OCI-LY3 (cell line): ENCODE measurements around the gene EPAS1.

Experiments used
- H2AFZ ChIP-seq: fragments of 200-600, 300-600 bp; shearing (Covaris generic); 2 replicates; pipeline ENCODE4 v1.6.0; 2014; ENCODE audit warnings: antibody characterized with exemption, low read depth, low read length
- H3K27ac ChIP-seq: fragments of 200-600, 300-600 bp; sonication (generic); 2 replicates; pipeline ENCODE4 v1.5.1; 2014; ENCODE audit warnings: mild to moderate bottlenecking, low read length, moderate library complexity, mixed read lengths
- H3K27me3 ChIP-seq: fragments of 200-600, 300-600 bp; sonication (generic); 2 replicates; pipeline ENCODE4 v1.6.1; 2014; ENCODE audit warnings: low read depth, low read length, mixed read lengths
- H3K36me3 ChIP-seq: fragments of 200-600, 300-600 bp; sonication (generic); replicated peaks from 2 replicates; pipeline ENCODE3; 2014; ENCODE audit warnings: low read depth, low read length, mixed read lengths
- H3K4me1 ChIP-seq: fragments of 300-600, 200-600 bp; sonication (generic); 2 replicates; pipeline ENCODE4 v1.6.1; 2014; ENCODE audit warnings: low read length, mixed read lengths
- H3K4me2 ChIP-seq: fragments of 200-600, 300-600 bp; sonication (generic); 2 replicates; pipeline ENCODE4 v1.6.1; 2014; ENCODE audit warnings: low read length, mixed read lengths
- H3K4me3 ChIP-seq: fragments of 300-600, 200-600 bp; sonication (generic); 2 replicates; pipeline ENCODE4 v1.5.1; 2014; ENCODE audit warnings: antibody characterized with exemption, mild to moderate bottlenecking, low read length, moderate library complexity
- H3K79me2 ChIP-seq: fragments of 300-600, 200-600 bp; shearing (Covaris generic); 2 replicates; pipeline ENCODE4 v1.6.1; 2014; ENCODE audit warnings: mild to moderate bottlenecking, low read length, mixed read lengths
- H3K9ac ChIP-seq: fragments of 300-600, 200-600 bp; shearing (Covaris generic); 2 replicates; pipeline ENCODE4 v1.6.0; 2014; ENCODE audit warnings: mild to moderate bottlenecking, low read length, moderate library complexity
- H3K9me3 ChIP-seq: fragments of 200-600, 300-600 bp; shearing (Covaris generic); 2 replicates; pipeline ENCODE4 v1.6.1; 2014; ENCODE audit warnings: low read length, mixed read lengths; ENCODE audit not compliant: insufficient read depth
- H4K20me1 ChIP-seq: fragments of 200-600, 300-600 bp; sonication (generic); 2 replicates; pipeline ENCODE4 v1.6.1; 2016; ENCODE audit warnings: low read length, mixed read lengths; ENCODE audit not compliant: insufficient read depth
- EZH2phosphoT487 ChIP-seq: fragments of 200-600 bp; shearing (Covaris generic); IDR thresholded peaks from 2 replicates; pipeline ENCODE4 v1.6.1; 2018; ENCODE audit warnings: antibody characterized with exemption, mixed run types, low read depth
- TF ChIP-seq, protein P1 (sequence below): fragments of 200-600, 300-600 bp; sonication (generic); IDR thresholded peaks from 2 replicates; pipeline ENCODE4 v1.5.1; 2014; ENCODE audit warnings: antibody characterized with exemption, low read length, low read depth

EPAS1 gene

DNA sequence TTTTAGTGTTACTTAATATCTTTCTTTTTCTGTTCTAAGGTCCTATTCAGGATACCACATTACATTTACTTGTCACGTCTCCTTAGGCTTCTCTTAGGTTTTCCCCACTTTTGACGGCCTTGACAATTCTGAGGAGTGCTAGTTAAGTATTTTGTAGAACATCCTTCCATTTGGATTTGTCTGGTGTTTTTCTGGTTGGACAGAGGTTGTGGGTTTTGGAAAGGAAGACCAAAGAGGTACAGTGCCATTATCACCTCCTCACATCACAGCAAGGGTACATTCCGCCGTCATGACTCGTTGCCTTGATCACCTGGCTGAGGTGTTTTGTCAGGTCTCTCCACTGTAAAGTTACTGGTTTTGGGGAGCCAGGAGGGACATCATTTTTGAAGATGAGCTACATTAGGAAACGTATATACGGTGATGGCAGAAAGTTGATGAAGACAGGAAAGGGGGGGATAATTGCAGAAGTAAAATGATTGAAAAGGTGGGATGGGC is 93.7 kb downstream of the EPAS1 start:
- no peaks in the 10 kb centered on the region for H3K36me3 ChIP-seq
- peaks cover 27% of the 10 kb centered on the region for H3K4me1 ChIP-seq
- no peaks in the 10 kb centered on the region for H4K20me1 ChIP-seq
- H3K79me2 ChIP-seq = no peaks in the 10 kb centered on the region
- no peak overlapping the region for H3K27ac ChIP-seq
- H3K9ac ChIP-seq = no peak overlapping the region
- no peak for TF ChIP-seq EZH2phosphoT487
- TF ChIP-seq, protein P1, sequence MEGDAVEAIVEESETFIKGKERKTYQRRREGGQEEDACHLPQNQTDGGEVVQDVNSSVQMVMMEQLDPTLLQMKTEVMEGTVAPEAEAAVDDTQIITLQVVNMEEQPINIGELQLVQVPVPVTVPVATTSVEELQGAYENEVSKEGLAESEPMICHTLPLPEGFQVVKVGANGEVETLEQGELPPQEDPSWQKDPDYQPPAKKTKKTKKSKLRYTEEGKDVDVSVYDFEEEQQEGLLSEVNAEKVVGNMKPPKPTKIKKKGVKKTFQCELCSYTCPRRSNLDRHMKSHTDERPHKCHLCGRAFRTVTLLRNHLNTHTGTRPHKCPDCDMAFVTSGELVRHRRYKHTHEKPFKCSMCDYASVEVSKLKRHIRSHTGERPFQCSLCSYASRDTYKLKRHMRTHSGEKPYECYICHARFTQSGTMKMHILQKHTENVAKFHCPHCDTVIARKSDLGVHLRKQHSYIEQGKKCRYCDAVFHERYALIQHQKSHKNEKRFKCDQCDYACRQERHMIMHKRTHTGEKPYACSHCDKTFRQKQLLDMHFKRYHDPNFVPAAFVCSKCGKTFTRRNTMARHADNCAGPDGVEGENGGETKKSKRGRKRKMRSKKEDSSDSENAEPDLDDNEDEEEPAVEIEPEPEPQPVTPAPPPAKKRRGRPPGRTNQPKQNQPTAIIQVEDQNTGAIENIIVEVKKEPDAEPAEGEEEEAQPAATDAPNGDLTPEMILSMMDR = no peak
- H3K4me2 ChIP-seq = no peak overlapping the region
- H3K4me3 ChIP-seq = no peak overlapping the region
- no peaks in the 10 kb centered on the region for H3K27me3 ChIP-seq
- H2AFZ ChIP-seq = no peak overlapping the region
- no peaks in the 10 kb centered on the region for H3K9me3 ChIP-seq

GRCh38 chr2:46392561-46393346 is 95.5 kb downstream of the EPAS1 start:
- no peaks in the 10 kb centered on the region for H4K20me1 ChIP-seq

DNA sequence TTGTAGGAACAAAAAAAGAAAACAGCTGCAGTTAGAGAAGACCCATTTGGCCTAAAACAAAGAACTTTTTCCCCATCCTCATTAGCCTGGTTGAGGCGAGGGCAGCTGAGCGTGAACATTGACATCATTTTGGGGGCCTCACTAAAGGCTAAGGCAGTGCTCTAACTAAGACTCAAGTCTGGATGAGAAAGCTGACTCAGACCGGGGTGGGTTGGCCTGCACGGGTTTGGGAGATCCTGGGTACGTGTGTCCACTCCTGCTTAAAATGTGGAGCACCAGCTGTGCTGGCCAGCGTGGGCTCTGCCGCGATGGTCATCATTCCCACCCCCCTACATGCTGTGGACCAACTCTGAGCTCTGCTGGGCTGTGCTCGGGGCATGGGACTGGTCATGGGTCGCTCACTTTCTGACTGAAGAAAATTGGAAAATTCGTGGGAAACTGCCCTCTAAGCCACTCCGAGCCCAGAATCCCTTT is 96.2 kb downstream of the EPAS1 start:
- no peaks in the 10 kb centered on the region for H3K36me3 ChIP-seq
- no peak for TF ChIP-seq EZH2phosphoT487
- TF ChIP-seq, protein P1 = no peak
- no peaks in the 10 kb centered on the region for H3K79me2 ChIP-seq

More at GRCh38 chr2:46392561-46393346, 95.5 kb downstream of the EPAS1 start:
- H3K9ac ChIP-seq = no peak overlapping the region
- peaks cover 27% of the 10 kb centered on the region for H3K4me1 ChIP-seq
- no peak overlapping the region for H3K4me3 ChIP-seq
- H3K79me2 ChIP-seq = no peaks in the 10 kb centered on the region
- no peak for TF ChIP-seq EZH2phosphoT487
- TF ChIP-seq, protein P1 = no peak
- H3K27me3 ChIP-seq = no peaks in the 10 kb centered on the region
- H2AFZ ChIP-seq = no peak overlapping the region
- no peak overlapping the region for H3K4me2 ChIP-seq
- H3K9me3 ChIP-seq = no peaks in the 10 kb centered on the region
- no peaks in the 10 kb centered on the region for H3K36me3 ChIP-seq
- H3K27ac ChIP-seq = no peak overlapping the region

GRCh38 chr2:46393865-46394264 is 96.7 kb downstream of the EPAS1 start:
- TF ChIP-seq, protein P1 = no peak
- no peak for TF ChIP-seq EZH2phosphoT487
- Histone ChIP-seq H3K4me3 (no peak overlapping the region), H3K4me2 (no peak overlapping the region), H2AFZ (no peak overlapping the region), H3K79me2 (no peaks in the 10 kb centered on the region), H3K9ac (no peak overlapping the region), H4K20me1 (no peaks in the 10 kb centered on the region), H3K36me3 (no peaks in the 10 kb centered on the region), H3K4me1 (peaks cover 27% of the 10 kb centered on the region), H3K27me3 (0 out of 2 replicates have a peak, but pooled peaks cover 6% of the 10 kb centered on the region), H3K9me3 (no peaks in the 10 kb centered on the region), H3K27ac (no peak overlapping the region)

More for the DNA sequence above, 96.2 kb downstream of the EPAS1 start:
- Histone ChIP-seq H3K27me3 (0 out of 2 replicates have a peak, but pooled peaks cover 4% of the 10 kb centered on the region), H3K4me2 (no peak overlapping the region), H3K9me3 (no peaks in the 10 kb centered on the region), H3K4me1 (peaks cover 27% of the 10 kb centered on the region), H3K27ac (no peak overlapping the region), H2AFZ (no peak overlapping the region), H3K9ac (no peak overlapping the region), H4K20me1 (no peaks in the 10 kb centered on the region), H3K4me3 (no peak overlapping the region)
